ENCODE results near the gene ATF1.
"Not testable (repeated sequence)": the region's sequence is repeated elsewhere in the genome, so short reads cannot be mapped to it uniquely, and the experiment has no call there.

Gene ATF1

GRCh38 chr12:50868881-50869280 is 105.0 kb downstream of the ATF1 start:
- not testable (repeated sequence) for FAIRE-seq
